Measurements from ENCODE around the gene CTNS. TPM values are rescaled to one million over a fixed set of nuclear protein-coding genes. Genes with fewer than 3 reads are reported as not detected.

The CTNS gene
- total and polyA plus RNA-seq, 8 donors: 9.0 to 14.2 (median 12.8) TPM

GRCh38 chr17:3669548-3669947 lies 33.0 kb downstream of the CTNS start:
- no peaks in the 10 kb centered on the region for H3K27me3 ChIP-seq
- H3K27ac ChIP-seq: no peak overlapping the region
- no peak for TF ChIP-seq CTCF (IDR thresholded peaks at IDR 0.05)
- ATAC-seq: no peak
- no peak for DNase-seq
- H3K36me3 ChIP-seq: peaks cover 0 to 2% (median 0%) of the 10 kb centered on the region in 3 donors
- H3K9me3 ChIP-seq: no peaks in the 10 kb centered on the region
- H3K4me3 ChIP-seq: peak overlapping the region; percentile 88 to 99 (median 92)
- H3K4me1 ChIP-seq: peaks cover 9 to 25% (median 12%) of the 10 kb centered on the region in 3 donors
- intact Hi-C loops (cut with DNase I): no loop called here
- 30 to 39% methylated on average over 12 of the region's 12 CpGs for WGBS, 2 donors
- no peak for FAIRE-seq

DNA sequence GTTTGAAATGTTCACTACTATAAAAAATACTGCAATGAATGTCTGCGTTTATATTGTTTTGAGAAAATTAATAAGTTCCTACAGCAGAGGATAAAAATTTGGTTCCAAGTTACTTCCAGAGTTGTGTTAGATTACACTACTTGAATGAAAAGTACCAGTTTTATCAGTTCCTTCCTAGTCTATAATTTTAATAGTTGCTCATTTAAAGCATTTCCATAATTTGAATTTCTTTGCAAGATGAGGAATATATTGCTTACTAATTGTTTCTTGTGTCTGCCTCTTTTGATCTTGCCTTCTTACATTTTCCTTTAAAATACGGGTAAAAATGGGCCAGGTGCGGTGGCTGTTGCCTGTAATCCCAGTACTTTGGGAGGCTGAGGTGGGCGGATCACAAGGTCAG lies 36.0 kb downstream of the CTNS start:
- no peak for TF ChIP-seq CTCF (IDR thresholded peaks at IDR 0.05)
- H3K9me3 ChIP-seq: no peaks in the 10 kb centered on the region
- H3K36me3 ChIP-seq: no peaks in the 10 kb centered on the region
- intact Hi-C loops (cut with DNase I): no loop called here
- no peaks in the 10 kb centered on the region for H3K27me3 ChIP-seq
- FAIRE-seq (no peak), ATAC-seq (no peak), DNase-seq (no peak)
- H3K27ac ChIP-seq: no peak overlapping the region
- no peak overlapping the region for H3K4me3 ChIP-seq
- peaks cover 6 to 10% (median 9%) of the 10 kb centered on the region in 3 donors for H3K4me1 ChIP-seq
- 95 to 98% methylated on average over 4 of the region's 4 CpGs for WGBS, 2 donors

DNA sequence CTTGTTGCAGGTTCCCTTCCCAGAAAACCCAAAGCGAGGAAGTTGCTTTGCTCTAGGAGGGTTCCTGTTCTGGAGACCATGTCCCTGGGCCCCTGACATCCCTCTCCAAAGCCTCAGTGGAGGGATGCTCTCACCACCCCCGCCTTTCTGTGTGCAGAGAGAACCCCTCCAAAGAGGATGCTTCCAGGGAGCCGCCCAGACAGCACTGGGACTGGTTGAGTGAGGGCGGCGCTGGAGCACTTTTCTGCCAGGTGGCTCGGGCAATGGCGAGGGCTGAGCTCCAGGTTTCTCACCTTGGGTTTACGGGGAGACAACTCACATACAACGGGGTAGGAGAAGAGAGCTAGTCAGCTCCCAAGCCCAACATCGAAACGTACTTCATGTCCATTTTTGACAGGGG lies 39.3 kb downstream of the CTNS start:
- ATAC-seq (no peak), DNase-seq (no peak), FAIRE-seq (no peak)
- Histone ChIP-seq H3K4me1 (no peaks in the 10 kb centered on the region), H3K27ac (no peak overlapping the region), H3K4me3 (no peak overlapping the region), H3K27me3 (no peaks in the 10 kb centered on the region), H3K9me3 (no peaks in the 10 kb centered on the region), H3K36me3 (no peaks in the 10 kb centered on the region)
- intact Hi-C loops (cut with DNase I): no loop called here
- WGBS, 2 donors: 59 to 62% methylated on average over 11 of the region's 11 CpGs
- TF ChIP-seq CTCF (IDR thresholded peaks at IDR 0.05): no peak

DNA sequence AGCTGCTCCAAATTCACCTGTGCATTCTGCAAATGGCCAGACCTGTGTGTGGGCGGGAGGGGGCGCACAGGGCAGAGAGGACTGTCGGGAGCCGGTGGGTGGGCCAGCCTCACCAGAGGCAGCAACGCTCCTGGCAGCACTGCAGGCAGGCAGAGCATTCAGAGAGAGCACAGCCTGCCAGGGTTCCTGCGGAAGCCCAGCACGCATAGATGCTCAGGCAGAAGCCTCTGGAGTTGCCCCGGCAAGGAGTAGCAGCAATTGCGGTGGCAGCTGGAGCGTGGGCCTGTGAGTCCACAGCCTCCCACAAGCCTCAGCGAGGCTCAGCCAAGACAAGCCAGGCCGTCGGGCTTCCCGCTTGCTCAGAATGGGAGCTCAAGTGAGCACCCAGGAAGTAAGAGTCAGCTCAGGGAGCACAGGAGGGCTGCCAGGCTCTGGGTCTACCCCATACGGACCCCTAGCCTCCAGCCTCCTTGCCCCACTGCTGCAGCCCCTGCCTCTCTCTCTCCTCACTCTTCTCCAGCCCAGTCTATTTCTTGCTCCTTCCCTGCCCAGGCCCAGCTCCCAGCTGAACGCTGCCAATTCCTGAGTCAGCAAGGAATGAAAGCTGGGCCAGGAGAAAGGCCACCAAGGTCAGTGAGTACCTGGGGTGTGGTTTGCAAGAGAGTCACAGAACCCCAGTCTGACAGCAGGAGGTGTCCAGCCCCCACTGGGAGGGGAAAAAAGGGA lies 41.7 kb downstream of the CTNS start:
- Histone ChIP-seq H3K27me3 (no peaks in the 10 kb centered on the region), H3K4me1 (no peaks in the 10 kb centered on the region), H3K27ac (no peak overlapping the region), H3K36me3 (no peaks in the 10 kb centered on the region), H3K4me3 (no peak overlapping the region), H3K9me3 (no peaks in the 10 kb centered on the region)
- intact Hi-C loops (cut with DNase I): no loop called here
- 55 to 56% methylated on average over 13 to 16 of the region's 16 CpGs for WGBS, 2 donors
- DNase-seq (no peak), ATAC-seq (peak in 1 of 4 donors; percentile 21), FAIRE-seq (no peak)
- no peak for TF ChIP-seq CTCF (IDR thresholded peaks at IDR 0.05)

- no peak for TF ChIP-seq CTCF (IDR thresholded peaks at IDR 0.05)
- no peaks in the 10 kb centered on the region for H3K36me3 ChIP-seq
- no peaks in the 10 kb centered on the region for H3K9me3 ChIP-seq
- FAIRE-seq (no peak), DNase-seq (no peak), ATAC-seq (no peak)
- no peaks in the 10 kb centered on the region for H3K4me1 ChIP-seq
- intact Hi-C loops (cut with DNase I): no loop called here
- H3K27ac ChIP-seq: no peak overlapping the region
- no peak overlapping the region for H3K4me3 ChIP-seq
- 77 to 80% methylated on average over 27 of the region's 27 CpGs for WGBS, 2 donors
- H3K27me3 ChIP-seq: no peaks in the 10 kb centered on the region
Measured at GRCh38 chr17:3678821-3679530, 42.4 kb downstream of the CTNS start.
